ENCODE results near the gene FNDC3A.
A peak's percentile ranks its signal among the peaks of the same experiment; 100 is the strongest.
"Not testable (repeated sequence)": the region's sequence is repeated elsewhere in the genome, so short reads cannot be mapped to it uniquely, and the experiment has no call there.

FNDC3A gene

DNA sequence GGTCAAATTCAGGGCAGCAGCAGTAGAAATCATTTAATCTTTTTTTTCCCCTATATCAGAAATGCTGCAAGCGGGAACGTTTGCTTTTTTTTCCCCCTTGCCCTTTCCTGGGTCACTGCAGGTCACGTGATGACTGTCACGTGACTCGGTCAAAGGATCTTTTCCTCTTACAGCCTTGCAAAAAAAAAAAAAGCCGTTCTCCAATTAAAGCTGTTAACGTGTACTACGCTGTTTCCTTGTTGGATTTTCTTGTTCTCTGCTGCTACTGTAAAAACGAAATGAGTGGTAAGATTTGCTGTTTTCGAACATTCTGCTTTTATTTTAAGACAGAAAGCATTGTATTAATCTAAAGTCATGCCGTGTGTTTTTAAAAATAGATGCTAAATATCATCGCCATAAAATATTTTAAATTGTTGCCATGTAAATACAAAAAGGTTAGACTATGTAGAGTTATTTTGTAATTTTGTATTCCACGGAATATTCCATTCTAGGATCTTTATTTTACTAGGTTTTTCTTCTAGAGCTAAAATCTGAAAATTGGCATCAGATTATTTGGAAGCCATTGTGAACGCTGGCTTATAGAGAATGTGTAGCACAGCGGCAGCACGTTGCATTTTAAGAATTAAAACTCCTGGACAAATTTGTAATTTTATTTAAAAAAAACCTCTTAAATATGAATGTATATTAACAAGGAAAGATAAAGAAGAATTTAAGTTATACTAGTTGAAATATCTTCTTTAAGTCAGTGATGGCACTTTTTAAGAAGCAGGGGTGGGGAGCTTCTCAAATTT, 134.6 kb downstream of the FNDC3A start:
- Histone ChIP-seq H3K36me3 (ENCODE audit: control insufficient read depth in 2 of 2, insufficient read depth in 2 of 2, low read length in 2 of 2) (no peaks in the 10 kb centered on the region), H3K4me3 (ENCODE audit: low read length in 2 of 2) (peak overlapping the region; percentile 79 to 82), H3K27me3 (ENCODE audit: control insufficient read depth in 1 of 2, insufficient read depth in 2 of 2, low read length in 2 of 2) (no peaks in the 10 kb centered on the region), H3K9ac (ENCODE audit: low read length in 2 of 2) (peak overlapping the region; percentile 69 to 71), H3K9me3 (ENCODE audit: control insufficient read depth in 2 of 2, low read length in 2 of 2) (no peaks in the 10 kb centered on the region), H3K27ac (ENCODE audit: low read length) (no peak overlapping the region), H3K4me1 (ENCODE audit: control insufficient read depth, insufficient read depth, low read length) (peaks cover 3% of the 10 kb centered on the region)

DNA sequence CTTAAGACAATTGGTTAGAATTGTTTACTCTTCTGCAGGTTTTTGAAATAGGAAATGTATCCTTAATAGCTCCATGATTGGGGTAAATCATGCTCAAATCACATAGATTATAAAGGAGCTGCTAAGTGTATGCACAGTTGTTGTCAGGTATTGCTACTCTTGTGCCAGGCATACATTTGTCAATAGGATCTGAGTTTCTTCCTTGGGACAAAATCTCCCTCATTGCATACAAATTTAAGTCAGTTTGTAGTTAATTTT, 135.1 kb downstream of the FNDC3A start:
- no peaks in the 10 kb centered on the region for H3K9me3 ChIP-seq (ENCODE audit: control insufficient read depth in 2 of 2, low read length in 2 of 2)
- H3K27ac ChIP-seq (ENCODE audit: low read length), result no peak overlapping the region
- peaks cover 3% of the 10 kb centered on the region for H3K4me1 ChIP-seq (ENCODE audit: control insufficient read depth, insufficient read depth, low read length)
- no peaks in the 10 kb centered on the region for H3K27me3 ChIP-seq (ENCODE audit: control insufficient read depth in 1 of 2, insufficient read depth in 2 of 2, low read length in 2 of 2)
- H3K4me3 ChIP-seq (ENCODE audit: low read length in 2 of 2), result peak overlapping the region; percentile 79 to 82
- H3K36me3 ChIP-seq (ENCODE audit: control insufficient read depth in 2 of 2, insufficient read depth in 2 of 2, low read length in 2 of 2), result peaks cover 0 to 2% of the 10 kb centered on the region in 2 donors
- H3K9ac ChIP-seq (ENCODE audit: low read length in 2 of 2), result no peak overlapping the region

DNA sequence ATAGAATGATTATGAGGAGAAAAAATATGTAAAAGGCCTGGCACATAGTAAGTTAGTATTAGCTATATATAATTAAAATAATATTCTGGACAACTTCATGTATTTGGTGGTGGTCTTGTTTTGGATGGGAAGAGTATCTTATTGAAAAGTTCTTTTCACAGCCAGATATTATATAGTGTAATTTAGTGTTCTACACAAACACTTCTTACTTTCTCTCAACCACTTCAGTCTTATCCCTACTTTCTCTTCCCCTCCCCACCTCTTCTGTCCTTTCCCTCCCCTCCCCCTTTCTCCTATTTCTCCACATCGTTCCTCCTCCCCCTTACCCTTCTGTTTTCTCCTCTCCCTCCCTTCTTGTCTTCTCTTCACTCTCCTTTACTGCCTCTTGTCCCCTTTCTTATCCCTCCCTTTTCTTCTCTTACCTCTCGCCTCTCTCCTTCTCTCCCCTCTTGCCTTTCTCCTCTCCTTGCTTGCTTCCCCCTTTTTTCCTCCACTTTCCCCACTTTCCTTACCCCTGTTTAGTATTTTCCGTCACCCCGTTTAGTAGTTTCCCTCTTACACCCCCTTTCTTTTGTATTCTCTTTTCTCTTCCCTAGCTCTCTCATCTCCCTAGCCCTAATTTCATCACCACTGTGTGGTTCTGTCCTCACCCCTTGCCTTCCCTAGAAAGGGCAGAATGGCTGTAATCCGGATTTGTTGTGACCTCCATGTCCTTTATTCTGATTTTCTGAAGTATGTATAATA, 137.2 kb downstream of the FNDC3A start:
- Histone ChIP-seq H3K4me1 (ENCODE audit: control insufficient read depth, insufficient read depth, low read length) (peaks cover 3% of the 10 kb centered on the region), H3K9me3 (ENCODE audit: control insufficient read depth in 2 of 2, low read length in 2 of 2) (no peaks in the 10 kb centered on the region), H3K4me3 (ENCODE audit: low read length in 2 of 2) (no peak overlapping the region), H3K36me3 (ENCODE audit: control insufficient read depth in 2 of 2, insufficient read depth in 2 of 2, low read length in 2 of 2) (peaks cover 2 to 4% of the 10 kb centered on the region in 2 donors), H3K9ac (ENCODE audit: low read length in 2 of 2) (no peak overlapping the region), H3K27me3 (ENCODE audit: control insufficient read depth in 1 of 2, insufficient read depth in 2 of 2, low read length in 2 of 2) (no peaks in the 10 kb centered on the region), H3K27ac (ENCODE audit: low read length) (no peak overlapping the region)

DNA sequence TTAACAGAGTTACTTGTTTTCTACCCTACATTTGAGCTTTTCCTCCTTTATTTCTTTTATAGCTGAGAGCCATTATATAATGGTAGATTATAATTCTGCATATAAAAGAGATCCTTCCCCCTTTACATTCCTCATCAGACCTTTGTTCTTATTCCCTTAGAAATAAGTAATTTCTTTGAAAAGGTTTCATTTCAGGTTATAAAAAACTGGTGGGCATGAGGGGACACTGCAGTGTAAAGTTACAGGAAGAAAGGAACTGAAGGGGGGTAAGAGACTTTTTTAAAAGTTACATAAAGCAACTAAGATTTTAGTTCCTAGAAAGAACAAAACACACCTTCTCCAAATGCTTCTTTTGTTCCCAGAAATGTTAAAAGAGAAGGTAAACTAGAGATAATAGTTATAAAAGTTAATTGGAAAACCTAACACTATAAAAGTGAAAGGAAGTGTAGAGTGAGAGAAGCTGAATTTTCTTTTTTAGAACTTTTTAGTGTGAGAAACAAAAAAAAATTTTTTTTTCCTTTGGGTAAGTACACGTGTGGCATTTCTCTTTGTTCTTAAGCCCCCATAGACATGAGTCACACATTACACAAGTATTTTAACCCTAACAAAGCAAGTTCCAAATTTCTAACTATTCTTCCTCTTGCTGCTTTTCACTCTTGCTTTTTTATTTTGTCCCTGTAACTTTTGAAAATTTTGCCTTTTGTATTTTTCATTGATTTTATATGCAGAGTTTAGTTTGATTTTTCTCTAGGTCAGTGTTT, 138.0 kb downstream of the FNDC3A start:
- H3K9ac ChIP-seq (ENCODE audit: low read length in 2 of 2), result no peak overlapping the region
- H3K4me3 ChIP-seq (ENCODE audit: low read length in 2 of 2), result no peak overlapping the region
- H3K9me3 ChIP-seq (ENCODE audit: control insufficient read depth in 2 of 2, low read length in 2 of 2), result no peaks in the 10 kb centered on the region
- H3K27me3 ChIP-seq (ENCODE audit: control insufficient read depth in 1 of 2, insufficient read depth in 2 of 2, low read length in 2 of 2), result no peaks in the 10 kb centered on the region
- no peak overlapping the region for H3K27ac ChIP-seq (ENCODE audit: low read length)
- H3K4me1 ChIP-seq (ENCODE audit: control insufficient read depth, insufficient read depth, low read length), result peaks cover 3% of the 10 kb centered on the region
- peaks cover 2 to 4% of the 10 kb centered on the region in 2 donors for H3K36me3 ChIP-seq (ENCODE audit: control insufficient read depth in 2 of 2, insufficient read depth in 2 of 2, low read length in 2 of 2)

DNA sequence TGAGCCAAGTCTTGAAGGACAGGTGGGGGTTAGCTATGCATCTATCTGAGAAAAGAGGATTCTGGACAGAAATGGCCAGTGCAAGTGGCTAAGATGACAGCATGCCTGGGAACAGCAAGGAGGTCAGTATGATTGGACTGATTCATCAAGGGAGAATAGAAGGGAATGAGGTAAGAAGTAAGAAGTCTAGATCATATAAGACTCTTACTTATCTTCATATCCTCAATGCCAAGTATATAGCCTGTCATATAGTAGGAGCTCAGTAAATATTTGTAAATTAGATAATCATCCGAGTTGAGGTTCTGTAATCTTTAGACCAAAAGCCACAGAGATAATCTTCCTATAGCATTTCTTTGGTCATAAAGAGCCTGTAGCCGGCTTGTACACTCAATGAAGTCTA, 141.2 kb downstream of the FNDC3A start:
- Histone ChIP-seq H3K27ac (ENCODE audit: low read length) (no peak overlapping the region), H3K9ac (ENCODE audit: low read length in 2 of 2) (no peak overlapping the region), H3K4me1 (ENCODE audit: control insufficient read depth, insufficient read depth, low read length) (peaks cover 3% of the 10 kb centered on the region), H3K36me3 (ENCODE audit: control insufficient read depth in 2 of 2, insufficient read depth in 2 of 2, low read length in 2 of 2) (peaks cover 8 to 10% of the 10 kb centered on the region in 2 donors), H3K27me3 (ENCODE audit: control insufficient read depth in 1 of 2, insufficient read depth in 2 of 2, low read length in 2 of 2) (no peaks in the 10 kb centered on the region), H3K4me3 (ENCODE audit: low read length in 2 of 2) (no peak overlapping the region), H3K9me3 (ENCODE audit: control insufficient read depth in 2 of 2, low read length in 2 of 2) (no peaks in the 10 kb centered on the region)

DNA sequence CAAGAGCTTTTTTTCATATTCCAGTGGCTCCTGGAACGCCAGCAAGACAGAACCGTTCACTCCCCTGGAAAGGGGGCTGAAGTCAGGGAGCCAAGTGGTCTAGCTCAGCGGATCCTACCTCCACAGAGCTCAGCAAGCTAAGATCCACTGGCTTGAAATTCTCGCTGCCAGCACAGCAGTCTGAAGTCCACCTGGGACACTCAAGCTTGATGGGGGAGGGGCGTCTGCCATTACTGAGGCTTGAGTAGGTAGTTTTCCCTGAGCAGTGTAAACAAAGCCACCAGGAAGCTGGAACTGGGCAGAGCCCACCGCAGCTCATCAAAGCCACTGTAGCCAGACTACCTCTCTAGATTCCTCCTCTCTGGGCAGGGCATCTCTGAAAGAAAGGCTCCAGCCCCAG, 142.7 kb downstream of the FNDC3A start:
- H3K9ac ChIP-seq (ENCODE audit: low read length in 2 of 2); H3K9me3 ChIP-seq (ENCODE audit: control insufficient read depth in 2 of 2, low read length in 2 of 2); H3K4me3 ChIP-seq (ENCODE audit: low read length in 2 of 2); H3K27ac ChIP-seq (ENCODE audit: low read length); H3K36me3 ChIP-seq (ENCODE audit: control insufficient read depth in 2 of 2, insufficient read depth in 2 of 2, low read length in 2 of 2); H3K4me1 ChIP-seq (ENCODE audit: control insufficient read depth, insufficient read depth, low read length); H3K27me3 ChIP-seq (ENCODE audit: control insufficient read depth in 1 of 2, insufficient read depth in 2 of 2, low read length in 2 of 2): not testable (repeated sequence)

DNA sequence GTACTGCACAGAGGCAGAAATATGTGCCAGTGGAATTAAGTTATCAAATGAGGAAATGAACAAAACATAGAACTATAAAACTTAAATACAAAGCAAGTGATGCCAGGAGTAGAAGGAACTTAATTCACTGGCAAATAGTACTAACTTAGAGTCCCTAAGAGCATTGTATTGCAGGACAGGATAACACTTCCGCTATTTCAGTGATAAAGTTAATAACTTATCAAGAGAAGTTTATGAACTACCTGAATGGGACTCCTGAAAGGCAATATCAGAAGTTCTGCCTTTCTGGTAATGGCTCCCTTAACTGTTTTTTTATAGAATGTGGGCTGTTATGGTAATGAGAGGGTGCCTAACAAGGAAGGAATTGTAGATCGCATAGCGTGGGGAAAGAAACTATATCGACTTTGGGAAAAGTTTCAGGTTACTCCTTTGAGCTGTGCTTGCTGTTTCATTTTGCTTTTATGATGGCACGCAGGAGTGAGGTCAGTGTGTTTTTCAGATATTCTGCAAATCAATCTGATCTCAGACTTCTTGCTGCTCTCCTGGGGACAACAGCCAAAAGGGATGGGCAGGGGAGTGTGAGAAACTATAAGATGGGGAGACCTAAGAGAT, 149.1 kb downstream of the FNDC3A start:
- H3K9ac ChIP-seq (ENCODE audit: low read length in 2 of 2), result no peak overlapping the region
- H3K36me3 ChIP-seq (ENCODE audit: control insufficient read depth in 2 of 2, insufficient read depth in 2 of 2, low read length in 2 of 2), result peaks cover 0 to 3% of the 10 kb centered on the region in 2 donors
- H3K27ac ChIP-seq (ENCODE audit: low read length), result no peak overlapping the region
- no peaks in the 10 kb centered on the region for H3K9me3 ChIP-seq (ENCODE audit: control insufficient read depth in 2 of 2, low read length in 2 of 2)
- no peak overlapping the region for H3K4me3 ChIP-seq (ENCODE audit: low read length in 2 of 2)
- H3K27me3 ChIP-seq (ENCODE audit: control insufficient read depth in 1 of 2, insufficient read depth in 2 of 2, low read length in 2 of 2), result no peaks in the 10 kb centered on the region
- H3K4me1 ChIP-seq (ENCODE audit: control insufficient read depth, insufficient read depth, low read length), result no peaks in the 10 kb centered on the region

DNA sequence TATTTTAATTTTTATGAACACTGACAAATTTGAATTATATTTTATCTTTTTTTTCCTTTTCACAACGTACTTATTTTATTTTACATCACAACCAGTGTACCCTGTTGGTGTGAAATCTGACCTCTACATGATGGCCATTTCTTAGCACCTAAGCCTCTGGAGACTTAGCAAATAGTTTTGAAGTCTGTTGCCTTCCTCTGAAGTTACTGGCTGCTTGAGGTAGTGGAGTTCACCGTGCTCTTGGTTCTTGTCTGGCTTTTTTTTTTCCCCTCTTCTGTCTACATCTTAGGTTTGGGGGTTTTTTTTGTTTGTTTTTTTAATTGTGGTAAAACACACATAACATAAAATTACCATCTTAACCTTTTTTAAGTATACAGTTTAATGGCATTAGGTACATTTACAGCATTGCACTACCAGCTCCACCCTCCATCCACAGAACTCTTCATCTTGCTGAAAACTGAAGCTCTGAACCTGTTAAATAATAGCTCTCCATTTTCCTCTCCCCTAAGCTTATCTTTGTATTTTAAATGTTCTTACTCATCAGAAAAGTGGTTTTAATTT, 150.3 kb downstream of the FNDC3A start:
- Histone ChIP-seq H3K9ac (ENCODE audit: low read length in 2 of 2) (no peak overlapping the region), H3K36me3 (ENCODE audit: control insufficient read depth in 2 of 2, insufficient read depth in 2 of 2, low read length in 2 of 2) (peaks cover under 1 to 5% of the 10 kb centered on the region in 2 donors), H3K27ac (ENCODE audit: low read length) (no peak overlapping the region), H3K4me1 (ENCODE audit: control insufficient read depth, insufficient read depth, low read length) (no peaks in the 10 kb centered on the region), H3K27me3 (ENCODE audit: control insufficient read depth in 1 of 2, insufficient read depth in 2 of 2, low read length in 2 of 2) (no peaks in the 10 kb centered on the region), H3K9me3 (ENCODE audit: control insufficient read depth in 2 of 2, low read length in 2 of 2) (no peaks in the 10 kb centered on the region), H3K4me3 (ENCODE audit: low read length in 2 of 2) (no peak overlapping the region)

DNA sequence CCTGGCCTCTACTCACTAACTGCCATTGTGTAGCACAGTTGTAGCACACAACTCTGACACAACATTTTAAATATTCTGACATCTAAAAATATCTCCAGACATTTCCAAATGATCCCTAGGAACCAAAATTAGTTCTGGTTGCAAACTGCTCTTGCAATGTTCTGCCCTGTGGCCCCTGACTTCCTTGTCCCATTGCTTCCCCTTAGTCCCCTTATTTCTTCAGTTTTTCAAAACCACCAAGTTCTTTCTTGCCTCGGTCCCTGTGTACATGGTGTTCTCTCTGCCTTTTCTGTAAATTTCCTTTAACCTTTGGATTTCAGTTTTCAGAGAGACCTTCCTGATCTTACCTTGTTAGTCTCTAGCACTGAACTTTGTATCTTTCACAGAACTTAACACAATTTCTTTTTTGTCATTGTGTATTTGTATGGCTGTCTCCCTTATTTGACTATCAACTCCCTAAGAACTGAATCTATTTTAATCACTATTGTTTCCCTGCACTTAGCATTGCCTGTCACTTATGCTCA, 156.8 kb downstream of the FNDC3A start:
- H3K4me1 ChIP-seq (ENCODE audit: control insufficient read depth, insufficient read depth, low read length), result no peaks in the 10 kb centered on the region
- H3K27me3 ChIP-seq (ENCODE audit: control insufficient read depth in 1 of 2, insufficient read depth in 2 of 2, low read length in 2 of 2), result no peaks in the 10 kb centered on the region
- no peak overlapping the region for H3K27ac ChIP-seq (ENCODE audit: low read length)
- no peaks in the 10 kb centered on the region for H3K9me3 ChIP-seq (ENCODE audit: control insufficient read depth in 2 of 2, low read length in 2 of 2)
- H3K9ac ChIP-seq (ENCODE audit: low read length in 2 of 2), result no peak overlapping the region
- no peak overlapping the region for H3K4me3 ChIP-seq (ENCODE audit: low read length in 2 of 2)
- H3K36me3 ChIP-seq (ENCODE audit: control insufficient read depth in 2 of 2, insufficient read depth in 2 of 2, low read length in 2 of 2), result peaks cover 16 to 22% of the 10 kb centered on the region in 2 donors

DNA sequence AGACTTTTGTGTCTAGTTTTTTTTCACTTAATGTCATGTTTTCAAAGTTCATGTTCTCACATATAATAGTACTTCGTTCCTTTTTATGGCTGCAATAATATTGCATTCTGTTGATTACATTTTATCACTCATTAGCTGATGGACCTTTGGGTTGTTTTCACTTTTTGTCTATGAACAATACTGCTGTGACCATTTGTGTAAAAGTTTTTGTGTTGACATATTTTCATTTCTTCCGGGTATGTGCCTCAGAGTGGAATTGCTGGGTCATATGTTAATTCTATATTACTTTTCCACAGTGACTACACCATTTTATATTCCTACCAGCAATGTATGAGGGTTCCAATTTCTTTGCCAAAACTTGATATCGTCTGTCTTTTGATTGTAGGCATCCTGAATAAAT, 158.6 kb downstream of the FNDC3A start:
- no peaks in the 10 kb centered on the region for H3K9me3 ChIP-seq (ENCODE audit: control insufficient read depth in 2 of 2, low read length in 2 of 2)

More for the DNA sequence above, 158.6 kb downstream of the FNDC3A start:
- Histone ChIP-seq H3K4me3 (ENCODE audit: low read length in 2 of 2) (no peak overlapping the region), H3K9ac (ENCODE audit: low read length in 2 of 2) (no peak overlapping the region), H3K27ac (ENCODE audit: low read length) (no peak overlapping the region), H3K27me3 (ENCODE audit: control insufficient read depth in 1 of 2, insufficient read depth in 2 of 2, low read length in 2 of 2) (no peaks in the 10 kb centered on the region), H3K4me1 (ENCODE audit: control insufficient read depth, insufficient read depth, low read length) (no peaks in the 10 kb centered on the region), H3K36me3 (ENCODE audit: control insufficient read depth in 2 of 2, insufficient read depth in 2 of 2, low read length in 2 of 2) (peaks cover 16 to 22% of the 10 kb centered on the region in 2 donors)

Measured in stomach smooth muscle (tissue), 2 donors.